Endodermal cell (in vitro differentiated cells): ENCODE data around the gene HPCAL1. TPM values are rescaled to one million over a fixed set of nuclear protein-coding genes. Genes with fewer than 3 reads are reported as not detected.
A peak's percentile ranks its signal among the peaks of the same experiment; 100 is the strongest.

ENCODE experiments used
- DNase-seq: peaks from one replicate; pipeline ENCODE4 v3.0.0-alpha.2; 2017
- H3K27ac ChIP-seq: 2 replicates; pipeline ENCODE4 v1.5.1; 2013; ENCODE audit warnings: mild to moderate bottlenecking, low read depth, low read length, moderate library complexity
- H3K27me3 ChIP-seq: 2 replicates; pipeline ENCODE4 v1.6.1; 2013; ENCODE audit warnings: mild to moderate bottlenecking, low read length, moderate library complexity; ENCODE audit not compliant: insufficient read depth, control insufficient read depth, poor library complexity, severe bottlenecking
- H3K36me3 ChIP-seq: 2 replicates; pipeline ENCODE4 v1.7.0; 2013; ENCODE audit warnings: mild to moderate bottlenecking, low read length, moderate library complexity; ENCODE audit not compliant: control insufficient read depth, insufficient read depth
- H3K4me1 ChIP-seq: one replicate; pipeline ENCODE4 v1.7.0; 2013; ENCODE audit warnings: low read length; ENCODE audit not compliant: control insufficient read depth, insufficient read depth
- H3K4me3 ChIP-seq: 2 replicates; pipeline ENCODE4 v1.5.1; 2013; ENCODE audit warnings: mild to moderate bottlenecking, low read length, moderate library complexity
- H3K9ac ChIP-seq: 2 replicates; pipeline ENCODE4 v1.6.1; 2013; ENCODE audit warnings: mild to moderate bottlenecking, low read length, moderate library complexity; ENCODE audit not compliant: poor library complexity, severe bottlenecking; ENCODE audit errors: extremely low read depth
- H3K9me3 ChIP-seq: 2 replicates; pipeline ENCODE4 v1.6.1; 2013; ENCODE audit warnings: mild to moderate bottlenecking, low read length, moderate library complexity; ENCODE audit not compliant: control insufficient read depth
- H3K27ac Mint-ChIP-seq: 2 replicates; pipeline ENCODE4 v1.8.0; 2020; ENCODE audit warnings: mixed read lengths
- H3K27me3 Mint-ChIP-seq: 2 replicates; pipeline ENCODE4 v1.8.0; 2021; ENCODE audit warnings: mild to moderate bottlenecking, mixed read lengths; ENCODE audit not compliant: insufficient read depth
- H3K36me3 Mint-ChIP-seq: 2 replicates; pipeline ENCODE4 v1.8.0; 2020; ENCODE audit warnings: low read depth, mixed read lengths
- H3K4me1 Mint-ChIP-seq: 2 replicates; pipeline ENCODE4 v1.8.0; 2020; ENCODE audit warnings: mixed read lengths
- H3K4me3 Mint-ChIP-seq: 2 replicates; pipeline ENCODE4 v1.8.0; 2020; ENCODE audit warnings: mild to moderate bottlenecking, moderate library complexity, mixed read lengths
- H3K9me3 Mint-ChIP-seq: 2 replicates; pipeline ENCODE4 v1.8.0; 2020; ENCODE audit warnings: mild to moderate bottlenecking, mixed read lengths
- WGBS, 2 experiments: methylation state at CpG; one replicate each; pipeline versions ENCODE4 v1.1.5 to v1.1.7; 2013; ENCODE audit warnings: missing lambda C conversion rate in 2 of 2, mixed read lengths in 1 of 2; ENCODE audit not compliant: insufficient coverage in 1 of 2, insufficient read length in 1 of 2; 5-methylcytosine and 5-hydroxymethylcytosine counted together
- total RNA-seq, 2 donors: library from RNA; stranded (reverse); fragmentation: NEBNext Ultra II Directional in 1 of 2; extraction: Animal tissue kit (Norgen Biotek cat#: 25700) in 1 of 2; gene quantifications; 2 replicates in 1 of 2; 3 replicates in 1 of 2; pipeline ENCODE4 v1.2.1, GENCODE V29; 2021
- TF ChIP-seq, protein P1 (sequence below): fragments of 200-600 bp; sonication (generic); conservative IDR thresholded peaks from 2 replicates; pipeline ENCODE4 v1.5.0; 2021; ENCODE audit warnings: antibody characterized with exemption, mild to moderate bottlenecking

HPCAL1 gene
- total RNA-seq, 2 donors from 2014 or later = 6.8 to 8.1 TPM

DNA sequence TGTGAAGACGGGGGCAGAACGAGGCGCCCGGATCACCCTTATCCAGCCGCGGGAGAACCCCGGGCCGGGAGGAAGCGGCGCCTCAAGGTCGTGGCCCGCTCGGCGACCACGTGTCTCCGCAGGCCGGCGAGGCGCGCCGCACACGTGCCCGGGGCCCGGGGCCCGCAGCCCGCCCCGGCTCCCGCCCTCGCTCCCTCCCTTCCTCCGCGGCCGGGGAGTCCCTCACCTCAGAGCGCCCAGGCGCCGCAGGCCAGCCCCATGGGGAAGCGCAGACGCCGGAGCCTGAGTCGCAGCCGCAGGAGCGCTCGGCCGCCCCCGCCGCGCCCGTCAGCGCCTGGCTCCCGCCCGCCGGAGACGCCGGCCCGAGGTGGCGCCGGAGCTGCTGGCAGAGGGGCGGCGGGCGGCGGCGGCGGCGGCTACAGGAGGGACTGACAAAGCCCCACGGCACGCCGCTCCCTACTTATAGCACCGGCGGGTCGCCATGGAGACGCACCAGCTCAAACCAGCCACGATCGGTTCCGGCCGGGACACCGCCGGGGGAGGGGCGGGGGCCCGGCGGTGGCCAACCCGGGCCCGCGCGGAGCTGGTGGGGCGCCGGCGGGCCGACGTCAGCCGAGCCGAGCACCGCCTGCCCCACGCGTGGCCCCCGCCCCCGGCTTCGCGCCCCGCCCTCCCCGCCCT lies 145.3 kb downstream of the HPCAL1 start, which contains the start of gene ODC1:
TSS of gene ODC1 (minus strand) at position 433 of the 681 bp plus-strand sequence. CDS start 3,295 bp downstream, outside the sequence.
- Mint-ChIP-seq H3K36me3 (peaks cover 20% of the 10 kb centered on the region), H3K27me3 (peaks cover 4% of the 10 kb centered on the region), H3K4me1 (peaks cover 11% of the 10 kb centered on the region), H3K27ac (peak within 1 kb of the TSS; percentile 42), H3K4me3 (peak within 1 kb of the TSS; percentile 65), H3K9me3 (no peaks in the 10 kb centered on the region)
- peak within 1 kb of the TSS; percentile 92 for H3K9ac ChIP-seq
- H3K4me1 ChIP-seq = peaks cover 9% of the 10 kb centered on the region
- peak; percentile 94 for DNase-seq
- 0% methylated on average over 6 to 99 of the region's 99 CpGs for WGBS, 2 experiments
- peaks cover 24% of the 10 kb centered on the region for H3K36me3 ChIP-seq
- no peaks in the 10 kb centered on the region for H3K9me3 ChIP-seq
- TF ChIP-seq, protein P1, sequence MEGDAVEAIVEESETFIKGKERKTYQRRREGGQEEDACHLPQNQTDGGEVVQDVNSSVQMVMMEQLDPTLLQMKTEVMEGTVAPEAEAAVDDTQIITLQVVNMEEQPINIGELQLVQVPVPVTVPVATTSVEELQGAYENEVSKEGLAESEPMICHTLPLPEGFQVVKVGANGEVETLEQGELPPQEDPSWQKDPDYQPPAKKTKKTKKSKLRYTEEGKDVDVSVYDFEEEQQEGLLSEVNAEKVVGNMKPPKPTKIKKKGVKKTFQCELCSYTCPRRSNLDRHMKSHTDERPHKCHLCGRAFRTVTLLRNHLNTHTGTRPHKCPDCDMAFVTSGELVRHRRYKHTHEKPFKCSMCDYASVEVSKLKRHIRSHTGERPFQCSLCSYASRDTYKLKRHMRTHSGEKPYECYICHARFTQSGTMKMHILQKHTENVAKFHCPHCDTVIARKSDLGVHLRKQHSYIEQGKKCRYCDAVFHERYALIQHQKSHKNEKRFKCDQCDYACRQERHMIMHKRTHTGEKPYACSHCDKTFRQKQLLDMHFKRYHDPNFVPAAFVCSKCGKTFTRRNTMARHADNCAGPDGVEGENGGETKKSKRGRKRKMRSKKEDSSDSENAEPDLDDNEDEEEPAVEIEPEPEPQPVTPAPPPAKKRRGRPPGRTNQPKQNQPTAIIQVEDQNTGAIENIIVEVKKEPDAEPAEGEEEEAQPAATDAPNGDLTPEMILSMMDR = no peak
- no peaks in the 10 kb centered on the region for H3K27me3 ChIP-seq
- H3K27ac ChIP-seq = peak within 1 kb of the TSS; percentile 89
- peak within 1 kb of the TSS; percentile 94 for H3K4me3 ChIP-seq

DNA sequence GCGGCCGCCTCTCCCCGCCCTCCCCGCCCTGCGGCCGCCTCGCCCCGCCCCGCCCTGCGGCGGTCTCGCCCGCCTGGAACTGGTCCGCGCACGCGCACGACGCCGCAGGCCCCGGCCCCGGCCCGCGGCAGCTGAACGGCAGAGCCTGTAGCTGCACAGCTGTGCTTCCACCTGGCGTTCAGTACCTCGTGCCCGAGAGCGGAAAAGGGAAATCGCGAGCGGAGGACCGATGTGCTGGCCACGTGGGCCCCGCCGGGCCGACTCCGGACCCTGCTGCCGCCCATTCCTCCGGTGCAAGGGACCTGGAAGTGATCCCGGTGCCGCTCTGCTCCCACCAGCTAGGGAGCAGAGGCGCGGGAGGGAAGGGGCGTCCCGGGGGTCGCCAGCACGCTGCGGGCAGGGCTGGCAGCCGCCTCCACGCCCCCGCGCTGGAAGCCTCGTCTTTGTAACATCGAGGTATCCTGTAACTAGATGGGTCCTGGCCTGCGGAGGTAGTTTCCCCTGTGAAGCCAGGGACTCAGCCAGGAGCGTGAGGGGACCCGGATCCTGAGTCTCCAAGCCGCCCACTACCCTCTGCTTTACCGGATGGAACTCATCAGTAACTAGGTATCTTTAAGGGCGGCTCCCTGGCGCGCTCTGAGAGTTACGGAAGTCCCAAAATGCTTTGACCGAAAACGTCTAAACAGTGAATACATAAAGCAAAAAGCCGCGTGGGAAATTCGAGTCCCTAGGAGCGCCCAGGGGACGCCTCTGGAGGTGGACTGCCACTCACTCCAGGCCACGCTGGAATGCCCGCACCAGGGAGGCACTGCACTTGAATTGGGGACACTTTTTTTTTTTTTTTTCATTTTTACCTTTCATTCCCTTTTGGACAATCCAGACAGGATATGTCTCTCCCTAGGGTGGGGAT lies 146.1 kb downstream of the HPCAL1 start:
- Mint-ChIP-seq H3K9me3 (no peaks in the 10 kb centered on the region), H3K27me3 (peaks cover 4% of the 10 kb centered on the region), H3K36me3 (peaks cover 13% of the 10 kb centered on the region), H3K4me1 (peaks cover 18% of the 10 kb centered on the region), H3K4me3 (peak overlapping the region; percentile 65), H3K27ac (no peak overlapping the region)
- no peaks in the 10 kb centered on the region for H3K27me3 ChIP-seq
- peak; percentile 95 for DNase-seq
- H3K9ac ChIP-seq = peak overlapping the region; percentile 79
- H3K36me3 ChIP-seq = peaks cover 16% of the 10 kb centered on the region
- no peaks in the 10 kb centered on the region for H3K9me3 ChIP-seq
- 3% methylated on average over 44 to 73 of the region's 73 CpGs for WGBS, 2 experiments
- TF ChIP-seq, protein P1 = peak; percentile 45
- H3K4me1 ChIP-seq = peaks cover 11% of the 10 kb centered on the region
- peak overlapping the region; percentile 83 for H3K4me3 ChIP-seq
- peak overlapping the region; percentile 87 for H3K27ac ChIP-seq

DNA sequence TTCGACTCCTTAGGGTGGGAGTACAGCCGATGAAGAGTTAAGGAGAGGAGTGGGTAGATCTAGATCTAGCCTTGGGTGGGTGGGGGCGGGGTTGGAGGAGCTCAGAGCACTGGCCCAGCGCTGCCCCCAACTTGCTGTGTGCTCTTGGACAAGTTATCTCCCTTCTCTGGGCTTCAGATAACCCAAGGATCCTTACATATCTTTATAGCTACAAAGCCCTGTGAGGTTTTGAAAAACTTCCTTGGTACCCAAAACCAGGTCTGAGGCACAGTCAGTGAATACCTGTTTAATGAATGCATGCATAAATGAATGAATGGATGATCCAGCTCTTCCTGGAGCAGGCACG lies 146.8 kb downstream of the HPCAL1 start:
- peaks cover 10% of the 10 kb centered on the region for H3K36me3 ChIP-seq
- no peaks in the 10 kb centered on the region for H3K27me3 ChIP-seq
- peaks cover 17% of the 10 kb centered on the region for H3K4me1 ChIP-seq
- Mint-ChIP-seq H3K27ac (no peak overlapping the region), H3K36me3 (peaks cover 7% of the 10 kb centered on the region), H3K27me3 (peaks cover 4% of the 10 kb centered on the region), H3K4me3 (peak overlapping the region; percentile 65), H3K4me1 (peaks cover 22% of the 10 kb centered on the region), H3K9me3 (no peaks in the 10 kb centered on the region)
- TF ChIP-seq, protein P1 = no peak
- H3K4me3 ChIP-seq = peak overlapping the region; percentile 83
- WGBS, 2 experiments = 43 to 66% methylated on average over 2 to 5 of the region's 5 CpGs
- H3K27ac ChIP-seq = no peak overlapping the region
- DNase-seq = no peak
- no peaks in the 10 kb centered on the region for H3K9me3 ChIP-seq
- peak overlapping the region; percentile 79 for H3K9ac ChIP-seq
